Measurements from ENCODE around the gene RGS19.

Gene RGS19

DNA sequence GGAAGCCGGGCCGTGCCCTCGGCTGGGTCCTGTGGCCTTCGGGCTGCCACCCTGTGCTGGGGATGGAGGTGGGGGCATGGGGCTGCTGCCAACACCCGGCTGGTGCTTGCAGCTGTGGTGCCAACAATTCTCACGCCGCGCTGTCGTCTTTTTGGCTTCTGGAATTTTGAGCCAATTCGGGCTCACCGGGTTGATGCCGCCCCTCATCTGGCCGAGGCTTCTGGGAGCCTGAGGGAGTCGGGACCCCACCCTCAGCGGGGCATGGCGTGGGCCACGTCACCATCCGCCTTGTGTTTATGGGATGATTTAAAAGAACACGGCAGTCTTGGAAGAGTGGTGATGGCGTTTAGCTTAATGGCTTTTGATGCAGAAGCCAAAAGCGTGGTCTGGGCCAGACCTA is 36.7 kb upstream of the RGS19 start:
- DNase-seq (ENCODE audit: low spot score) = no peak
- in situ Hi-C loops (cut with MboI; ENCODE audit: low sequenced_read_pairs, unreplicated experiment) = no loop called here
- TF ChIP-seq, protein P1, sequence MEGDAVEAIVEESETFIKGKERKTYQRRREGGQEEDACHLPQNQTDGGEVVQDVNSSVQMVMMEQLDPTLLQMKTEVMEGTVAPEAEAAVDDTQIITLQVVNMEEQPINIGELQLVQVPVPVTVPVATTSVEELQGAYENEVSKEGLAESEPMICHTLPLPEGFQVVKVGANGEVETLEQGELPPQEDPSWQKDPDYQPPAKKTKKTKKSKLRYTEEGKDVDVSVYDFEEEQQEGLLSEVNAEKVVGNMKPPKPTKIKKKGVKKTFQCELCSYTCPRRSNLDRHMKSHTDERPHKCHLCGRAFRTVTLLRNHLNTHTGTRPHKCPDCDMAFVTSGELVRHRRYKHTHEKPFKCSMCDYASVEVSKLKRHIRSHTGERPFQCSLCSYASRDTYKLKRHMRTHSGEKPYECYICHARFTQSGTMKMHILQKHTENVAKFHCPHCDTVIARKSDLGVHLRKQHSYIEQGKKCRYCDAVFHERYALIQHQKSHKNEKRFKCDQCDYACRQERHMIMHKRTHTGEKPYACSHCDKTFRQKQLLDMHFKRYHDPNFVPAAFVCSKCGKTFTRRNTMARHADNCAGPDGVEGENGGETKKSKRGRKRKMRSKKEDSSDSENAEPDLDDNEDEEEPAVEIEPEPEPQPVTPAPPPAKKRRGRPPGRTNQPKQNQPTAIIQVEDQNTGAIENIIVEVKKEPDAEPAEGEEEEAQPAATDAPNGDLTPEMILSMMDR (IDR thresholded peaks at IDR 0.05; ENCODE audit: borderline replicate concordance, control extremely low read depth, extremely low read depth, insufficient read depth, missing control alignments) = no peak

DNA sequence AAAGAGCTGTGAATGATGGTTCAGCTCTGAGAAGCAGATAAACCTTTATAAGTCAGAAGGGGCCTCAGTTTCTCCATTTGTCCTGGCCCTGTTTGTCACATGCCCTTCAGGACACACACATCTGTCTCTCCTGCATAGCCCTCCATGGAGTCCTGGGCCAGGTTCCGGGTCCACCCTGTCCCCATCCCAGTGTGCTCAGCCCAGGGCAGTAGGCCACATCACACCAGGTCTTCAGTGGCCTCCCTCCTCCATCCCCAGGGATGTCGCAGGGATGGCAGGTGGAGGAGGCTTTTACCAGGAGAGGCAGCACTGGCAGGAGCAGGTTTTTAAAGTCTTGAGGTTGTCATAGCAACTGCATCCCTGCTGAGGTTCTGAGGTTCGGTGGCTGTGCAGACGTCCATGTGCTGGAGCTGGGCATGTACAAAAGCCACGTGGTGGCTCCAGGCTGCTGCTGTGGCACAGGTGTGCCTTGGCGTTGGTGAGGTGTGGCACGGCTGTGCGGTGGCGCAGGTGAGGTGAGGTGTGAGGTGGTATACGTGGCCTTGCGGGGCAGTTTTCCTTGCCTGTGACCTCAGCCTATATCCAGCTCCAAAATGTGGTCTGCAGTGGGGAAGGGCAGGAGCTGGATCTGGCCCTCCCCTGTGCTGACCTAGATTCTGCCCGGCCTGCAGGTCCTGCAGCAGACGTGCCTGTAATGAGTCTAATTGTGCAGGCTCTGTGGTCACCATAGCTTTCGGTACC is 36.0 kb upstream of the RGS19 start:
- in situ Hi-C loops (cut with MboI; ENCODE audit: low sequenced_read_pairs, unreplicated experiment) = no loop called here
- no peak for DNase-seq (ENCODE audit: low spot score)
- TF ChIP-seq, protein P1 (IDR thresholded peaks at IDR 0.05; ENCODE audit: borderline replicate concordance, control extremely low read depth, extremely low read depth, insufficient read depth, missing control alignments) = no peak

DNA sequence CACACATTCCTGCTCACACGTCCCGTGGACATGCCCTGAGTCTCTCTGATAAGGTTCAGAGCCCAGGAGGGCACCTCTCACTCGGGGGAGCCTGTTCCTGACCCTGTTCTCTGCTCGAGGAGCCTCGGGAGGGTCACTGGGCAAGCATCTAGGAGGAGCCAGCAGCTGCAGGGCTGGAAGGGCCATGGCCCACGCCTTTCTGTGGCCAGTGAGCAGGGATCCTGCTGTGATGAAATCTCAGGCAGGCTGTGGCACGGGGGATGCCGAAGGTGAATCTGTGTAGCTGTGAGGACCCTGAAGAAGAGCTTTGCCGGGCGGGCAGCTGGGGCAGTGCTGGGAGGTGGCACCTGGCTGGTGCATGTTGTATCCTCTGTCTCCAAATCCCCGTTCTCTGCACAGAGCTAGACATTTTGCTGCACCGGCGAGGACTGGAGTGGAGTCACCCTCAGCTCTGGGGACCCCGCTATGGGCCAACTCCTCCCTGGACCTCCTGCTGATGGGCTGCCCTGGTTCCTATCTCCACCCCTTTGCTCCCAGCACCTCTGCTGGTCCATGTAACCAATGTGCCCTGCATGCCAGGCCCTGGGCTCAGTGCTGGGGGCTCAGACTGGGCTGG is 35.1 kb upstream of the RGS19 start:
- DNase-seq (ENCODE audit: low spot score) = no peak
- TF ChIP-seq, protein P1 (IDR thresholded peaks at IDR 0.05; ENCODE audit: borderline replicate concordance, control extremely low read depth, extremely low read depth, insufficient read depth, missing control alignments) = no peak
- in situ Hi-C loops (cut with MboI; ENCODE audit: low sequenced_read_pairs, unreplicated experiment) = no loop called here

DNA sequence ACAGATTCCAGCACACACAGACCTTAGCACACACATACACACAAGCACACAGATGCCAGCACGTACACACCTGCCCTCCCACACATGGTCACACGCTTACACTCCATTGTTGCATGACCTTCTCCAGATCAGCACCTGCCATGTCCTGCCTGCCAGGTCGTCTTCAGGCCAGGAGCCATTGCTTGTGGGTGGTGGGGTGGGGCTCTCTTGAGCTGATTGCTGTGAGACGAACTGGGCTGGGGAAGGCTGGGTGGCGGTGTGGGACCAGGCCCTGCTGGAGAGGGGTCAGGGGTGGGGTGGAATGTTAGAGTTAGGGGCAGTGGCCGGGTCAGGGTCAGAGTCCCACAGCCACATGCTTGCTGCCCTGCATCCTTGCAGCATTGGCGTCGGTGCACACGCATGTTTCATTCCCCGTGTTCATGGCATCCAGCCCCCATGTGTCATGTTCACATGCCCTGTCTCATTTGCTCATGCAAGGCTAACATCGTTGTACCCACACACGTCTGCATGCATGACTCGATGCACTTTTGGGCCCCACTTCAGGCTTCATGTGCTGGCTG is 34.6 kb upstream of the RGS19 start:
- in situ Hi-C loops (cut with MboI; ENCODE audit: low sequenced_read_pairs, unreplicated experiment) = no loop called here
- TF ChIP-seq, protein P1 (IDR thresholded peaks at IDR 0.05; ENCODE audit: borderline replicate concordance, control extremely low read depth, extremely low read depth, insufficient read depth, missing control alignments) = no peak
- no peak for DNase-seq (ENCODE audit: low spot score)

DNA sequence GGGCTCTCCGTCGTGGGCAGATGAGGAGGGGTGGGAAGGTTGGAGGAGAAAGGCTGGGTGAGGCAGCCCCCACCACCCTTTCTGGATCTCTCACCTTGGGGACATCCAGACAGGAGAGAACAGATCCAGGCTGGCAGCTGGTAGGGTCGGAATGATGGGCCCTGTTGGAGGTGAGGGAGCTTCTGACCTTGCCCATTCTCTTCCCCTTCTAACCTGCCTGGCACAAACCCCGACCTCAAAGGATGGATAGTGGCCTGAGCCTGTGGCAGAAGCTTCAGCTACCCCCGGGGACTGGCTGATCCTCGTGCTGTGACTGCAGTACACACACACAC is 34.1 kb upstream of the RGS19 start:
- in situ Hi-C loops (cut with MboI; ENCODE audit: low sequenced_read_pairs, unreplicated experiment) = no loop called here
- DNase-seq (ENCODE audit: low spot score) = no peak
- TF ChIP-seq, protein P1 (IDR thresholded peaks at IDR 0.05; ENCODE audit: borderline replicate concordance, control extremely low read depth, extremely low read depth, insufficient read depth, missing control alignments) = no peak

DNA sequence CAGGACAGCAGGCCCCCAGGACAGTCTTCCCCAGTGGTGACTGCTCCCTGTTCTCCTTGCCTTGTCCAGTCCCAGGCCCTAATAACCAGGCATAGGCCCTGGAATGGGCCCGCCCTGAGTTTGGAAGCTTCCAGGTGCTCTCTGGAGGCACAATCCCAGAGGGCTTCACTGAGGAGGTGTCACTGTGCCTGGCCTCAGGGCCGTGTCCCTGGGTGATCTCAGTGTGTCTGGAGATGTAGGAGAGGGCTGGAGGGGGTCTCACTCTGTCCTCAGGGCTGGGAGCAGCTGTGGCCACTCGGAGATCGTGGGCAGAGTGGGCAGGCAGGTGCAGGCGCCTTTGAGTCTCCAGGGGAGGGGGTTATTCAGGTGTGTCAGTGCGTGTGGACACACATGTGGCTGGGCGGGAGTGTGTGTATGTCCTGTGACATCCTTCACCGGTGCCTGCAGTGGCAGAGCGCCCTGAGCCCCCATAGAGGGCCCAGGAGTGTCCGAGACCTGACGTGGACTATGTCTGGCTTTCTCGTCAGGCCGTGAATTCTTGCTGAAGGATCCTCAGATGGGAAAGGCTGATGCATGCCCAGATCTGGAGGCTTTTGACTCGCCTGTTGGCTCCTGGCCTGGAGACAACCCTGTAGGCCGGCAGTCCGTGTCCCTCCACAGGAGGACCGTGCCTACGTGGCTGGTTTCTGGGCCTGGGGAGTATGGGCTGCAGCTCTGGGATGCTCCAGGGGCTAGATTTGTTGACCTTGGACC is 33.5 kb upstream of the RGS19 start:
- no peak for DNase-seq (ENCODE audit: low spot score)
- in situ Hi-C loops (cut with MboI; ENCODE audit: low sequenced_read_pairs, unreplicated experiment) = no loop called here
- TF ChIP-seq, protein P1 (IDR thresholded peaks at IDR 0.05; ENCODE audit: borderline replicate concordance, control extremely low read depth, extremely low read depth, insufficient read depth, missing control alignments) = no peak
